Kidney capillary endothelial cell (primary cell): ENCODE measurements around the gene SETD5.
A peak's percentile ranks its signal among the peaks of the same experiment; 100 is the strongest.
"Not testable (repeated sequence)": the region's sequence is repeated elsewhere in the genome, so short reads cannot be mapped to it uniquely, and the experiment has no call there.

Experiments used
- DNase-seq: peaks from one replicate; pipeline ENCODE4 v3.0.0-alpha.2; 2018; ENCODE audit warnings: low spot score

The SETD5 gene

DNA sequence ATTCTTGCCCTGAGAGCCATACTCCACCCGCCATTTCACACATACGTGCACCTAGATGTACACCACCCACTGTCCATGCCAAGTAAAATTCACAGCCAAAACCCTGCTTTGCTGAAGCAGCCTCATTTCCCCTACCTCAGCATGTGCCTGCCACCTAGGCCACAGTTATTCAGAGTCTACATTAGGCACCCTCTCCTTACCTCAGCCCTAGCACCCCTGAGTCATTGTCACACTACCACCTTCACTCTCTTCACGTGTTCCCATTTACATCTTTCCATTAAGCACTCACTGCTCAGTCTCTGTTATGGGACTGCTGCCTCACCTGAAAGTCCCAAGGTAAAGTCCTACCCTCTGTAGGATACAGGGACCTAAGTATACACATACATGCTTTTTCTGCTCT, 70.0 kb downstream of the SETD5 start:
- no peak for DNase-seq

DNA sequence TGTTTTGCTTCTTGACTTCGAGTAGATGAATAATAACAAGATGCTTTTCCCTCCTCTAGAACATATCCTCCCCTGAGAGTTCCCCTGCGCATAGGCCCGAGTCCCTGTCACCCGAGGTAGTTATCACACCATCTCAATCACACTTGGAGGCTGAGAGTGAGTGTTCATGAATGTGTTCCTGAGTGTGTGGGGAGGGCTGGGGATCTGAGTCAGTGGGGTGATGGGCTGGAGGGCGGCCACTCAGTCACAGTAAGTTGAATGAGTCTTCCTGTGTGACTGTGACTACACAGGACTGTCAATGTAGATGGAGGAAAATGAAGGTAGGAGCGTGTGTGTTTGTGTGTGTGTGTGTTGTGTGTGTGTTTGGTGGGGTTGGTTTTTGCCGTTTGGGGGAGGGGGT, 71.0 kb downstream of the SETD5 start:
- DNase-seq, result peak; percentile 47

DNA sequence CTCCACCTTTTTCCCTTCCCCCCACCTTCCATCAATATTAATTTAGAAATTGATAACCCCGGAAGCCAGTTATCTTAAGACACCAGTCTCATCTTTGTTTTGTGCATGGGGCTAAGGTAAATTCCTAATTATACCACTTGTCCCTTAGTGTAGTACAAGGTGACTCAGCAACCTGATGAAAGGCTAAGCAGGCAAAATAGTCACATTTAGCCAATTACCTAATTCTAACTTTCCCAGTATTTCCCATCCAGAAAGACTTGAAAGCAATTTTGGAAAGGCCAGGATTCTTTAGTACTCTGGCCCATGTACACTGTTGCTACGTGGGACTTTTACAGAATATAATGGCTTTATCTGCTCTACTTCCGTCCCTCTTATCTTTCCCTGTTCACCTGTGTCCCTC, 72.6 kb downstream of the SETD5 start:
- no peak for DNase-seq

DNA sequence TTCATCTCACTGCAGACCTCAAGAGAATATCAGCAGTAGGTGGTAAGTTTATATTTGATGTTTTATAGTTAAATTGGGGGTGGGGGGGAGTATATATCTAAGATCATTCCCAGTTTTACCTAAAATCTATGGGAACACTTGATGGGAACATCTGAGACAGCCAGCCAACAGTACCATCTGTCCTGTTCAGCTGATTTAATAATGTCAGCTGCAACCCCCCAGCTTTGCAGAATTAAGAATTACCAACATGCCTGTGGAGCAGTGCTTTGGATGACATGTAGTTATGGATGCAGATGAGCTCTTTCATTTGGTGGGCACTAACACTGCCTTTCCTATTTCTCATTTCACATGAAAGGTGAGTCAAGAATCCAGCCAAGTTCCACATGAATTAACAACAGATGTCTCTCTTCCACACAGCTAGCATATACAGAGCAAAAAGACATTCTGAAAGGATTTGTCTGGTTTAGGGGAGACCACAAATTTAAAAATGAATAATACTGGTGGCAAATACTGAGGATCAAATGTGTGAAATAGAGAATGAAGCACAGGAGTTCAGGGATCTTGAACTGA, 76.2 kb downstream of the SETD5 start:
- no peak for DNase-seq

DNA sequence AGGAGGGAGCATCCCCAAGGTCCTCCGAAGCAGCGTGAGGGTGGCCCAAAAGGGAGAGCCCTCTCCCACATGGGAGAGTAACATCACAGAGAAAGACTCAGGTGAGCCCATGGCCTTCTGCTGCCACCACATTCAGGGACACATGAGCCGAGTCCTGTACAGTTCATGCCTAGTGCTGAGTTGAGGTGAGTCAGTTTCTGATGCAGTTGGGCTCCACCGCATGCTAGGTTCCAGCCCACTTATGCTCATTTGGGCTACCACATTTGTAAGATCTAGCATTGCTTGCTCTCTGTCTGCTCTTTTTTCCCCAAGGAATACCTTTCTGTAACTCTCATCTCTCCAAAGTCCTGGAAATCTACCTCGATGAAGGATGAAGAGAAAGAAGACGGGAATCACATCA, 77.1 kb downstream of the SETD5 start:
- DNase-seq, result no peak

DNA sequence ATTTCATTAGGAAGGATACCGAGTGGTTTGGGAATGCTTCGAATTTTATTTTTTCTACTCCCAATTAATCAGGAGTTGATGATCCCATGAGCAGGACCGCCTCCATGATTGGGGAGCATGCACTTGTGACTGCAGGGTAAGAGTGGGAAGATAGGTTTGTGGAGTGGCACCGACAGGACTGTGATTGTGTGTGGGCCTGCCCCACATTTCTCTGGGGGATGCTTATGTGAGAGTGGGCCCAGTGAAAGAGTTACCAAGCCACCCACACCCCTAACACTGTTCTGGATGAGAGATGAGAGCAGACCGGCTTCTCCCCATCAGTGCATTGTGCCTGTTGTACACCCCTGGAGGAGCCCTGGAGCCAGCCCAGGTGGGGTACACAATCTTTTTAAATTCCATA, 79.5 kb downstream of the SETD5 start:
- DNase-seq, result no peak

DNA sequence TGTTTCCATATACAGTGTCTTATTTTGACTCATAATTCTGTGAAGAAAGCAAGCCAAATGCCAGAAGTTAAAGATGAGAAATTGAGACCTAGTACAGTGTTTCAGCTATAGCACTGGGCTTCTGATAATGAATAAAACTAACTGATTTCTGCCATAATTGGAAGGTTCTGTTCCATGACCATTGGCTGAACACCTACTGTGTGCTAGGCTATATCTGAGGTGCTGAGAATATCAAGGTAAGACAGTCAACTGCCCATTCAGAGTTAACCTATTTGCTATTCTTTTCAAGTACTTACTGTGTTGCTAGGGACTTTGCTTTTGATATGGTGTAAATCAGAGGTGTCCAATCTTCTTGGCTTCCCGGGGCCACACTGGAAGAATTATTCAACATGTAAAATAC, 82.8 kb downstream of the SETD5 start:
- no peak for DNase-seq

DNA sequence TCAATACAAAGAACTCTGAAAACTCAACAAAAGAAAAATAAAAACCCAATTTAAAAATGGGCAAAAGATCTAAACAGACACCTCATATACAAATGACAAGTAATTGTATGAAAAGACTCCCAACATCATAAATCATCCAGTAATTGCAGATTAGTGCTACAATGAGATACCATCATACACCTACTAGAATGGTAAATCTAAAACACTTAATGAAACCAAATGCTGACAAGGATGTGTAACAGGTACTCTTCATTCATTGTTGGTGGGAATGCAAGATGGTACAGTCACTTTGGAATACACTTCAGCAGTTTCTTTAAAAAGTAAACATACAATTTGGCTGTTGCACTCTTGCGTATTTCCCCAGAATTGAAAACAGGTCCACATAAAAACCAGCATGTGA, 87.8 kb downstream of the SETD5 start:
- no peak for DNase-seq

DNA sequence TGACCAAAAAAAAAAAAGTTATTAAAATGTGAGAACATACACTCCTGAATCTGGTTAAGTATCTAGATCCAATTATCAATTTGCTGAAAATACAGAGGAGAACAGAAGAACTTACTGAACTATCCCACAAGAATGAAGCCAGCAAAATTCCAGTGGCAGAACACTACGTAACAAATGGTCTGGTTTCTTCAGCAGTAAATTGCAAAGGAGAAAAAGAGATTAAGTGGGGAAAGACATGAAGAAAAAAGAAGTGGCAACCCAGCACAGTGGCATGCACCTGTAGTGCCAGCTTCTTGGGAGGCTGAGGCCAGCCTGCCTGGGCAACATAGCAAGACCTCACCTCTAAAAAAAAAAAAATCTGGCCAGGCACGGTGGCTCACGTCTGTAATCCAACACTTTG, 94.1 kb downstream of the SETD5 start:
- DNase-seq, result no peak

DNA sequence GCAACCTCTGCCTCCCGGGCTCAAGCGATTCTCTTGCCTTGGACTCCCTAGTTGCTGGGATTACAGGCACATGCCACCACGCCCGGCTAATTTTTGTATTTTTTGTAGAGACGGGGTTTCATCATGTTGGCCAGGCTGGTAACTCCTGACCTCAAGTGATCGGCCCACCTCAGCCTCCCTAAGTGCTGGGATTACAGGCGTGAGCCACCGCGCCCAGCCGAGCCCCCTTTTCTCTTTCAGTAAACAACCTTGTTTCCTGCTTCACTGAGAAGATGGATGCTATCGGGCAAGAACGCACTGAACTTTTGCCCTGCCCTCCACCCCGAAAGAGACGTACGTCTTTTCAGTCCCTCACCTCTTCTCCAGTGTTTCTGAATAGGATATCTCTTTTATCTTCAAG, 96.6 kb downstream of the SETD5 start:
- DNase-seq, result not testable (repeated sequence)

DNA sequence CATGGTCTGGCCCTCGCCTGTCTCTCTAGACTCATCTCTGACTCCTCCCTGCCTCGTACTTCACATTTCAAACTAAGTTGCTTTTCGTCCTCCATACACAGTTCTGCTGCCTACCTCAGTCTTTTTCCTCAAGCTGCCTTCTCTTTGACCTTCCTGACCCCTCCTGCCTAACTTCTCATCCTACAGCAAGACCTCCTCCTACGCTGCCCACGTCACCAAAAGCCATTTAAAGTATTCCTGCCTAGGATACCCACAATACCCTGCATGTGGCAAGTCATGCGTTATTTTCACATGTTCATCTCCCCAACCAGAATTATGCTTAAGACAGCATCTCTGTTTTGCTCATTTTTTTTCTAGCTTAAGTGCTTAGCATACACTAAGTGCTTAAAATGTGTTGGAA, 99.5 kb downstream of the SETD5 start:
- DNase-seq, result no peak

DNA sequence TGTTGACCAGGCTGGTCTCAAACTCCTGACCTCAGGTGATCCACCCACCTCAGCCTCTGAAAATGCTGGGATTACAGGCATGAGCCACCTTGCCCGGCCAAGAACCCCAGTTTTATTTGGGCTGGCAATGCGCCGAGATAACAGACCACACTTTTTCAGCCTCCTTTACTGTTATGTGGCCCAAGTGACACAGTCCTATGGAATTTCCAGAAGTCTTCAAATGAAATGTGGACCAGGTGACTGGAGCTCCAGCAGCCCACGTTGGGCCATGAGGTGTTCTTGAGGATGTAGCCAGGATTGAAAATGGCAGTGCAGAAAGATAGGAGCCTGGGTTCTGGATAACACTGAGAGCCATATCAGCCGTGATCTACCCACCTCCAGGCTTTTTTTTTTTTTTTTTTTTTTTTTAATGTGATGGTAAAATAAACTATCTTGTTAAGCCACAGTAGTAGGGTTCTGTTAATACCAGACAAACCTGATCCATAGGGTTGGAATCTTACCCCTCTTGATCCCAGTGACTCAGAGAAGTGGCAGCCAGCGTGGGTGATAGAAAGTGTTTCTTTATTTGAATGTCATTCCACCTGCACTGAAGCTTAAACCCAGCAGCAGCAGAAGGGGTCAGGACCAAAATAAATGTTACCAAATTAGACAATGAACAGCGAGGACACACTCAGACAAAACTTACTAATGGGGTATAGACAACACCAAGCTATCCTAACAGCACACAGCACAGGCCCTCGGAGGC, 100.6 kb downstream of the SETD5 start:
- no peak for DNase-seq

DNA sequence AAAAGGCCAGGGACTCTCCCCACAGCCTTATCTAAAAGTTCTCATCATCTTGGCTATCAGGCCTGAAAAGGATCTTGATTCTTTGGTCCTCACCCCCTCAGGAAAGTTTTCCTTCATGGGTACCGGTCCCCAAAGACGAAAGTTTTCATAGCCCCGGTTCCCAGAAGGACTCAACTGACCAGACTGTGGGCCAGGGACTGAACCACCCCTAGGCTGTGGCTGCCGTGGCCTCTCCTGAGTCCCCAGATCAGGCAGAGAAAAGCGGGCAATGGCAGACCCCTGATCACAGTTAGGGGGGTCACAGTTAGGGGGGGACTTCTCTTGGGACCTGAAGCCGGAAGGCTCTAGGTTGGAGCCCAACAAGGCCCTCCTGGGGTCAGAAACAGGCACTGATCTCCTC, 101.4 kb downstream of the SETD5 start:
- DNase-seq, result no peak

DNA sequence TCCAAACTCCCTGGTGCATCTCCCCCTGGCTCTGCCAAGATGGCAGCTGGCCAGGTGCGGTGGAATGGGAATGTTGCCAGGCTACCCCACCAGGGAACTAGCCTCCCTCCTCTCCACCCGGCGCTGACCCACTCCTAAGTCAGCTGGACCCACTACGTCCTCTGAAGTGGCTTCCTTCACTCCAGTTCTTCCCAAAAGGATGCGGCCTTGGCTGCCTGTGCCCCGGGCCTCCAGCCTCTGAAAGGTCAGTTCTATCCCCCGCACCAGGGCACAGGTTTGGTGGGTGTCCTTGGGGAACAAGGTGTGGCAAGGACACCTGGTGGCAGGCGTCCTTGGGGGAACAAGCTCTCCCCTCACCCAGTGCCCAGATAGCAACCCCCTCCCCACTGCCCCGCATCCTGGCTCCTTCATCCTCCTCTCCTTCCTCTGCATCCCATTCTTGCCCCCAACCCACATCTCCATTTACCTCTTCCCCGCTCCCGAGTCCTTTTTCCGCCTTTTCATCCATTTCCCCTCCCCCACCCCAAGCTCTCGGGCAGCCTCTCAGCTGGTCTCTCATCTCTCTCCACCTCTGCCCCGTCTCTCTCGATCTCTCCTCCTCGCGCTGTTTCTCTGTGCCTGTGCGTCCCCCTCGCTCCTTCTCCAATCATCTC, 102.2 kb downstream of the SETD5 start:
- DNase-seq, result no peak

DNA sequence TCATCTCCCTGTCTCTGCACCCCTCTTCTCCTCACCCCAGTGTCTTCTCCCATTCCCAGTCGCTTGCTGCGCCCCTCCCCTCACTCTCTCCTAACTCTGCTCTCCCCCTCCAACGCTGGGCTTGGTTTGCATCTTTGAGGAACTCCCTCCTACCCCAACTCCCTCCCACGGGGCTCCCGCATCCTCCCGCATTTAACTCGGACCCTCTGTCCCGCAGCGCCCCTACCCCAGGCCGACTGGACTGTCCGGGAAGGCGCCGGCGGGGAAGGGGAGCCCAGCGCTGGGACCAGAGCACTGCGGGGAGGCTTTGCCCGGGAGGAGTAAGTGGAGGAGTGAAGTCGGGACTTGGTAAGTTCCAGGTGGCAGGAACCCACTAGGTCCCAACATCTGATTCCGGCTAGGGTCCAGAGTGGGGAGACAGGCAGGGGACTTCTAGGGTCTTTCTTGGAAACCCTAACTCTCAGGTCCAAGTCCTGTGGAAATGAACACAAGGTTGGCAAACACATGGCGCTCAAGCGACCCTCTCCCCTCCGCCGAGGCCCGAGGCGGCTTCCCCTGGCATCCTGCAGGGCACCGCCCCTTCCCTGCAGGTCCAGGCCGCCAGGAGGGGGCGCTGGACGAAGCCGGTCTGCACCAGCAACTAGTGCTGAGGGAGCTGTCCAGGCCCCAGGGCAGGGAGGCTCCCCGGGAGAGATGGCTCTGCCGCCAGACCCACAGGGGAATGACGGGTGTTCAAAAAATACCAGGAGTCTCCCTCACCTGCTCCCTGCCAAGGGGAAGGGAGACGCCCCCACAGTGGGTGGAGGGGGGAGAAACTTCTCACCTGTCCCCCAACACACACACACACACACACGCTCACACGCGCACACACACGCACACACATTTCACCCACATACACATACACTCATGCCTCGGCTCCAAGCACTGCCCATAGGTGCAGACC, 103.0 kb downstream of the SETD5 start:
- peak; percentile 60 for DNase-seq

DNA sequence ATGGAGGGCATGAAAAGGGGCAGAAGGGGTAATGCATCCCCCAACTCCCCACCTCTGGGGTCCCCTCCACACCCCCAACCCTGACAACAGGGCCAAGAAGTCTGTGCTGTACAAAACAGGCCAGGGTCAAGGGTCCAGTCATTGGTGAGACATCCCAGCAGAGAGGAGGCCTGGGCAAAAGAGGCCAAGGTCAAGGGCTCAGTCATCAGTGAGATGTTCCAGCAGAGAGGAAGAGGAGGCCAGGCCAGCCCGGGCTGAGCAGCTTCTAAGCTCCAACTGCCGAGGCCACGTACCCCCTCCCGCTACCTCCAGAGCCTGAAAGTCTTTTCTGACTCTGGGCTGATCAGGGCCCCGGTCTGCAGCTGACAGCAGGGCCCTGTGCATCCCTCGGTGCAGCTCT, 103.8 kb downstream of the SETD5 start:
- DNase-seq, result no peak

DNA sequence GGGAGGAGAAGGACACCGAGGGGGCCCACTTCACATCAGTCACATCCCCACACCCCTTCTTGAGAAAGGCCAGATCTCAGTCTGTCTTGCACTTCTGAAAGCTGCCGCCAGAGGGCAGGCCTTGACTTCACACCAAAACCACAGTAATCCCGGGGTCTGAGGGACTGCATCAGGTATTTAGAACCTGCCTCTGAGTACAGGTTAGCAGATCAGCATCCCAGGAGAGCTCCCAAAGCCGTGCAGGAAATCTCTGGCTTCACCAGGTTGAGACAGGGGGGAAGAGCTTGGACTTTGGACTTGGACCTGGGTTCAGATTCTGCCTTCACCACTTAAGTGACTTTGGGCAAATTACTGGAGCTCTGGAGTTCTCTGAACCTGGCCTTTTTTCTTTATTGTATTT, 105.9 kb downstream of the SETD5 start:
- peak; percentile 54 for DNase-seq

DNA sequence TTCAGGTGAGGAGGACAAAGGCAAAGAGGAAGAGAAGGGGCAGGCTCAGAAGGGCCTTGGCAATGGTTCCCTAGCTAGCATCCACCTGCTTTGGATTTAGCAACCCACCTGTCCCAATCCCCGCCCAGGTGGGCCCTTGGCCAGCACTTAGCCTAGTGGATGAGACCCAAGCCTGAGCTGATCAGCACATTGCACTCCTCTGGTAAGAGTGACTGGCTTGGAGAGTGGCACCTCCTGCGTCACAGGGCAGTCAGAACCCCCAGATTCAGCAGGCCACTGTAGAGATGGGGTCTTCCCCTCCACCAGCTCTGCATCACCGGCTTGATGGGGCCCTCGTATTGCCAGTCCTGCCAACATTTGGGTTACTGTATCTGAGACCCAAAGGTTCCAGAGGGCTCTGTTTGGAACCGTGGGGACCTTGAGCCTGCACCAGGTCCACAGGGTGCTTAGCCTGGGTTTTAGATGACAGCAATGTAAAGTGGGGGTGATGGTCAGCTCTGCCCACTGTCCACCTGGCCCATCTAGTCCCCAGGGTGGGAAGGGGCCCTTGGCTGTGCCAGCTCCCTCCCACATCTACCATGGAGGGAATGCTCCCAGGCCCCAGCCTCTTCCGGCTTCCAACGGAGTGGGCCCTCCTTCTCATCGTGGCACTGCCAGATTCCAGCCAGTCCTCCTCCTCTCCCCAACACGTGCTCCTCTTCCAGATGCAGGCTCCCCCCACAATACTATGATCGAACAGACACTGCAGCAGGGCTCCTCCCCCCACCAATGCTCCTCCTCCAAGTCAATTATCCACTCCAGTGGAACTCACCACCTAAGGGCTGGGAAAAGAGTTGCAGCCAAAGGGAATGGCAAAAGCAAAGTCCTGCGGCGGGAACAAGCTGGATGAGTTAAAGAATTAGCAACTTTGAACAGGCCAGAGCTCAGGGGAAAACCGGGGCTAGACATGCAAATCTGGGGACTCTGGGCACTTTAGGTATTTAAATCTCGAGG, 110.5 kb downstream of the SETD5 start:
- no peak for DNase-seq

DNA sequence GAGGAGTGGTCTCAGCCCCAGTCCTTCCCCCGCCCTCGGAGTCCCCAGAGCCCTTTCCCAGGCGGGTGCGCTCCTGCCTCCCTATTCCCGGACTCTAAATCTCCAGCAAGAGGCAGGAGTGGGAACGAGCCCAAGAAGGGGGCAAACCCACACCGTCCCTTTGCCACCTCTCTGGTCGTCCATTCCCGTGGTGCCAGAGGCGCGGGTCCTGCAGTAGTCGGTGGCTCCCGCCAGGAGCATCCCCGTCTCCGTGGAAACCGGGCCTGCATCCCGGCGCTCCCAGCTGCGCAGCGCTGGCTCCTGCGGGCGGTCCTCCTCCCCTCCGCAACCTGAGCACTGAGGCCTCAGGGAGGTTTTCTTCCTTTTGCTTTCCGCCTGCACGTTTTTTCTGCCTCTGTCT, 111.4 kb downstream of the SETD5 start:
- no peak for DNase-seq

DNA sequence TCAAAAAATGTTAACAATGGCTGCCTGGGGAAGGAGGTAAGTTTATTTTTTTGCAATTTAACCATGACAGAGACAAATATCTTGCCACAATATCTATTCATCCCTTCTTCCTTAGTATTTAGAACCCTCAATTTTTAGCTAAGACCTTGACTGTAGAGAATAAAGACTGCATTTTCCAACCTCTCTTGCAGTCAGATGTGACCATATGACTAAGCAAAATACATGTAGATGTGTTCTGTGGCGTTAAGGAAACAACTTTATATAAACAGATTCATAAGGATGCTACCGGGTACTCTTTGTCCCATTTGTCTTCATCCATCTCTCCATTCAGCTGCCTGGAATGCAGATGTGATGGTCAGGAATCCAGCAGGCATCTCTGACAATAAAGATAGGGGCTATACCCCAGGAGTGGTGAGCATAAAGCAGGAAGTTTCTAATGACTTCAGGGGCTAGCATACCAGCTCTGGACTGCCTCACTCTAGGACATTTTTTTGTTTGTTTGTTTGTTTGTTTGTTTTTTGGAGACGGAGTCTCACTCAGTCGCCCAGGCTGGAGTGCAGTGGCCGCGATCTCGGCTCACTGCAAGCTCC, 115.1 kb downstream of the SETD5 start:
- DNase-seq, result no peak

DNA sequence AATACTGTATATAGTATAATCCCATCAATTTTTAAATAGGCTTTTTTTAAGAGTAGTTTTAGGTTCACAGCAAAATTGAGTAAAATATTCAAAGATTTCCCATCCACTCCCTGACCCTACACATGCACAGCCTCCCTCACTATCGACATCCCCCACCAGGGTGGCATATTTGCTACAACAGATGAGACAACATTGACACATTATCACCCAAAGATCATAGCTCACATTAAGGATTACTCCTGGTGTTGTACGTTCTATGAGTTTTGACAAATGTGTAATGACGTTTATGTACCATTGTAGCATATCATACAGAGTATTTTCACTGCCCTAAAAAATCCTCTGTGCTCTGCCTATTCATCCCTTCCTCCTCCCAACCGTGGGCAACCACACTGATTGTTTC, 116.9 kb downstream of the SETD5 start:
- DNase-seq, result no peak
